ENCODE data around the gene KANK2.

KANK2 gene

DNA sequence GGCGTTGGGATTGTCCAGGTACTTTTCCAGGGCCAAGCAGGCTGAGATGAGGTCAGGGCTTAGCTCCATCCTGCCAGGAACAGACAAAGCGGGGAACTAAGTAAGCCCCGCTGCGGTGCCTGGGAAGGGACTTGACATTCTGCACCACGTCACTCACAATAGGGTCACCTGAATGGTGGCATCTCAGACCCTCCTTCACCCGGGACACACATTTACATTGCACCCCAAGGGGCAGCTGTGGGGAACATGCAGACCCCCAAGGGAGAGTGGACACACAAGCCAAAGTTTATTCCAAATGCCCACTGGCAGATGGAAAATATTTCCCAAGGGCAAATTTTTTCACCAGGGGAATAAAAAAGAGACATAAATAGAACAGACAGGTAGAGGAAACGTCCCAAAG lies 21.4 kb downstream of the KANK2 start:
- H3K4me3 ChIP-seq (ENCODE audit: low read length): no peak overlapping the region
- H3K36me3 ChIP-seq (ENCODE audit: control insufficient read depth, low read length): peaks cover 75% of the 10 kb centered on the region

DNA sequence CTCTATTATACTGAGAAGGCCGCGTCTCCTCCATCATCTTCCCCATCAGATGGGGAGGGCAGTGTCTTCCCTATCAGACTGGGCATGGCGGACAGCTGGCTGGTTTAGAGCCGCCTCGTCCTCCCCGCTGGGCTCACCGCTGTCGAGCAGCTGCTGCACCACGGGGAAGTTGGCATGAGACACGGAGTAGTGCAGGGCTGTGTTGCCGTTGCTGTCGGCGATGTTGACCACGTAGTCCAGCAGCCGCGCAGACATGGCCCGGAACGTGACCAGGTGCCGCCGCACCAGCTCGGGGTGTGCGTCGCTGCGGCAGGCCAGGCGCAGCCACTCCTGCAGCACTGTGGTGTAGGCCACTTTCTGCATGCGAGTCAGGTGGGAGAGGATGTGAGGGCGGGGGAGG lies 23.0 kb downstream of the KANK2 start:
- H3K27me3 ChIP-seq (ENCODE audit: control insufficient read depth, low read length): no peaks in the 10 kb centered on the region
- peaks cover 72% of the 10 kb centered on the region for H3K36me3 ChIP-seq (ENCODE audit: control insufficient read depth, low read length)
- no peak overlapping the region for H3K4me3 ChIP-seq (ENCODE audit: low read length)
- no peaks in the 10 kb centered on the region for H3K9me2 ChIP-seq (replicated peaks; ENCODE audit: control insufficient read depth, low read length)
- H3K9me3 ChIP-seq (ENCODE audit: control insufficient read depth, insufficient read depth, low read length): no peaks in the 10 kb centered on the region
- no peak overlapping the region for H3K27ac ChIP-seq (ENCODE audit: low read depth, low read length)
- peaks cover 3% of the 10 kb centered on the region for H3K79me2 ChIP-seq (ENCODE audit: control insufficient read depth, low read length)
- no peak overlapping the region for H3K4me2 ChIP-seq (ENCODE audit: low read length)
- H3F3A ChIP-seq (ENCODE audit: control insufficient read depth, insufficient read depth): no peaks in the 10 kb centered on the region
- no peak for TF ChIP-seq EZH2phosphoT487 (IDR thresholded peaks at IDR 0.05; ENCODE audit: borderline replicate concordance, low read length)
- TF ChIP-seq, protein P1, sequence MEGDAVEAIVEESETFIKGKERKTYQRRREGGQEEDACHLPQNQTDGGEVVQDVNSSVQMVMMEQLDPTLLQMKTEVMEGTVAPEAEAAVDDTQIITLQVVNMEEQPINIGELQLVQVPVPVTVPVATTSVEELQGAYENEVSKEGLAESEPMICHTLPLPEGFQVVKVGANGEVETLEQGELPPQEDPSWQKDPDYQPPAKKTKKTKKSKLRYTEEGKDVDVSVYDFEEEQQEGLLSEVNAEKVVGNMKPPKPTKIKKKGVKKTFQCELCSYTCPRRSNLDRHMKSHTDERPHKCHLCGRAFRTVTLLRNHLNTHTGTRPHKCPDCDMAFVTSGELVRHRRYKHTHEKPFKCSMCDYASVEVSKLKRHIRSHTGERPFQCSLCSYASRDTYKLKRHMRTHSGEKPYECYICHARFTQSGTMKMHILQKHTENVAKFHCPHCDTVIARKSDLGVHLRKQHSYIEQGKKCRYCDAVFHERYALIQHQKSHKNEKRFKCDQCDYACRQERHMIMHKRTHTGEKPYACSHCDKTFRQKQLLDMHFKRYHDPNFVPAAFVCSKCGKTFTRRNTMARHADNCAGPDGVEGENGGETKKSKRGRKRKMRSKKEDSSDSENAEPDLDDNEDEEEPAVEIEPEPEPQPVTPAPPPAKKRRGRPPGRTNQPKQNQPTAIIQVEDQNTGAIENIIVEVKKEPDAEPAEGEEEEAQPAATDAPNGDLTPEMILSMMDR (IDR thresholded peaks at IDR 0.05; ENCODE audit: low read depth, low read length, poor library complexity, severe bottlenecking): no peak
- H4K20me1 ChIP-seq (ENCODE audit: control insufficient read depth, insufficient read depth, low read depth, low read length): no peaks in the 10 kb centered on the region
- H3K4me1 ChIP-seq (ENCODE audit: control insufficient read depth, low read length): peaks cover 6% of the 10 kb centered on the region

More for the DNA sequence above, 21.4 kb downstream of the KANK2 start:
- H4K20me1 ChIP-seq (ENCODE audit: control insufficient read depth, insufficient read depth, low read depth, low read length): no peaks in the 10 kb centered on the region
- H3K4me1 ChIP-seq (ENCODE audit: control insufficient read depth, low read length): peaks cover 22% of the 10 kb centered on the region
- H3K9me3 ChIP-seq (ENCODE audit: control insufficient read depth, insufficient read depth, low read length): no peaks in the 10 kb centered on the region
- peaks cover 17% of the 10 kb centered on the region for H3K79me2 ChIP-seq (ENCODE audit: control insufficient read depth, low read length)
- H3F3A ChIP-seq (ENCODE audit: control insufficient read depth, insufficient read depth): no peaks in the 10 kb centered on the region
- H3K27me3 ChIP-seq (ENCODE audit: control insufficient read depth, low read length): no peaks in the 10 kb centered on the region
- TF ChIP-seq EZH2phosphoT487 (IDR thresholded peaks at IDR 0.05; ENCODE audit: borderline replicate concordance, low read length): no peak
- TF ChIP-seq, protein P1 (IDR thresholded peaks at IDR 0.05; ENCODE audit: low read depth, low read length, poor library complexity, severe bottlenecking): no peak
- no peaks in the 10 kb centered on the region for H3K9me2 ChIP-seq (replicated peaks; ENCODE audit: control insufficient read depth, low read length)
- H3K4me2 ChIP-seq (ENCODE audit: low read length): no peak overlapping the region
- H3K27ac ChIP-seq (ENCODE audit: low read depth, low read length): no peak overlapping the region

DNA sequence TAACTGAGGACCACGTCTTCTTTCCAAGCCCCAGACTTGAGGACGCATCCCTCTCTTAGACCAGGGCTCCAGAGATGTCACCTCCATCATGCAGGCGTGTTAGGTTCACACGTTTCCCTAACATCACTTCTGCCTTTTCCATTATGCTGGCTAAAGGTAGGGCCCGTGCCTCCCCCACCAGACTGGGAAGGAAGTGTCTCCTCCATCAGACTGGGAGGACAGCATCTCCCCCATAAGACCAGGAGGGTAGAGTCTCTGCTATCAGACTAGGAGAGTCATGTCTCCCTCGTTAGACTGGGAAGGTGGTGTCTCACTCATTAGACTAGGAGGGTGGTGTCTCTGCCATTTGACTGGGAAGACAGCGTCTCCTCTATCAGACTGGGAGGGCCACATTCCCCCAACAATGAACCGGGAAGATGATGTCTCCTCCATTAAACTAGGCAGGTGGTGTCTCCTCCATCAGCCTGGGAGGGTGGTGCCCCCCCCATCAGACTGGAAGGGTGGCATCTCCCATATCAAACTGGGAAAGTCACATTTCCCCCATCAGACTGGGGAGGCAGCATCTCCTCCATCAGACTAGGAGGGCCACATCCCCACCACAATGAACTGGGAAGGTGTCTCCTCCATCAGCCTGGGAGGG lies 23.7 kb downstream of the KANK2 start:
- Histone ChIP-seq H3K79me2 (ENCODE audit: control insufficient read depth, low read length) (peaks cover 2% of the 10 kb centered on the region; the same call in 1 of the 2 replicates), H3F3A (ENCODE audit: control insufficient read depth, insufficient read depth) (no peaks in the 10 kb centered on the region), H3K9me3 (ENCODE audit: control insufficient read depth, insufficient read depth, low read length) (no peaks in the 10 kb centered on the region), H3K4me3 (ENCODE audit: low read length) (no peak overlapping the region), H3K4me1 (ENCODE audit: control insufficient read depth, low read length) (no peaks in the 10 kb centered on the region; the same call in 1 of the 2 replicates), H4K20me1 (ENCODE audit: control insufficient read depth, insufficient read depth, low read depth, low read length) (no peaks in the 10 kb centered on the region), H3K4me2 (ENCODE audit: low read length) (no peak overlapping the region), H3K27ac (ENCODE audit: low read depth, low read length) (no peak overlapping the region), H3K27me3 (ENCODE audit: control insufficient read depth, low read length) (no peaks in the 10 kb centered on the region), H3K36me3 (ENCODE audit: control insufficient read depth, low read length) (peaks cover 70% of the 10 kb centered on the region), H3K9me2 (replicated peaks; ENCODE audit: control insufficient read depth, low read length) (no peaks in the 10 kb centered on the region)
- TF ChIP-seq, protein P1 (IDR thresholded peaks at IDR 0.05; ENCODE audit: low read depth, low read length, poor library complexity, severe bottlenecking): no peak
- TF ChIP-seq EZH2phosphoT487 (IDR thresholded peaks at IDR 0.05; ENCODE audit: borderline replicate concordance, low read length): no peak
